ENCODE data around the gene OR14A2. TPM values are rescaled to one million over a fixed set of nuclear protein-coding genes. Genes with fewer than 3 reads are reported as not detected.
"Not testable (repeated sequence)": the region's sequence is repeated elsewhere in the genome, so short reads cannot be mapped to it uniquely, and the experiment has no call there.

OR14A2 gene
- not detected for total RNA-seq

- no peak for ATAC-seq
Measured at GRCh38 chr1:247748041-247748440, at the start of gene OR14A2. OR14A2 (minus strand) TSS chr1:247748141.

- no peak for ATAC-seq
Measured at GRCh38 chr1:247797518-247797917, 49.6 kb upstream of the OR14A2 start.

- ATAC-seq, result no peak
Measured at GRCh38 chr1:247769603-247770002, 21.7 kb upstream of the OR14A2 start.

- no peak for ATAC-seq
Measured at GRCh38 chr1:247760456-247760855, 12.5 kb upstream of the OR14A2 start, which contains the start of gene OR1C1. OR1C1 (minus strand) TSS chr1:247760556; CDS start chr1:247758406, 2,150 bp downstream.

- not testable (repeated sequence) for ATAC-seq
Measured at GRCh38 chr1:247754311-247754710, 6.4 kb upstream of the OR14A2 start.

GRCh38 chr1:247749870-247750269 is 1.9 kb upstream of the OR14A2 start:
- ATAC-seq, result no peak

GRCh38 chr1:247747616-247748015 is 325 bp downstream of the OR14A2 start:
- no peak for ATAC-seq

GRCh38 chr1:247746391-247746935 is 1.5 kb downstream of the OR14A2 start:
- ATAC-seq, result no peak

GRCh38 chr1:247742215-247742760 is 5.7 kb downstream of the OR14A2 start:
- not testable (repeated sequence) for ATAC-seq

GRCh38 chr1:247741756-247742155 is 6.2 kb downstream of the OR14A2 start:
- ATAC-seq, result no peak

- ATAC-seq, result no peak
Measured at GRCh38 chr1:247740721-247741120, 7.2 kb downstream of the OR14A2 start.

GRCh38 chr1:247738315-247738714 is 9.6 kb downstream of the OR14A2 start, which contains the start of gene OR14K1:
OR14K1 (plus strand) TSS chr1:247738615; CDS start chr1:247738615, 0 bp downstream.
- ATAC-seq, result no peak

- no peak for ATAC-seq
Measured at GRCh38 chr1:247721222-247721621, 26.7 kb downstream of the OR14A2 start.

GRCh38 chr1:247716546-247716945 is 31.4 kb downstream of the OR14A2 start, which contains the start of gene OR6F1:
OR6F1 (minus strand) TSS chr1:247716646; CDS start chr1:247712755, 3,891 bp downstream.
- ATAC-seq, result no peak

GRCh38 chr1:247713753-247714152 is 34.2 kb downstream of the OR14A2 start:
- no peak for ATAC-seq

GRCh38 chr1:247710681-247711080 is 37.3 kb downstream of the OR14A2 start:
- not testable (repeated sequence) for ATAC-seq

- ATAC-seq, result no peak
Measured at GRCh38 chr1:247701338-247701737, 46.6 kb downstream of the OR14A2 start.

- ATAC-seq, result no peak
Measured at GRCh38 chr1:247681288-247681897, 66.5 kb downstream of the OR14A2 start.

GRCh38 chr1:247680171-247680570 is 67.8 kb downstream of the OR14A2 start:
- no peak for ATAC-seq

- no peak for ATAC-seq
Measured at GRCh38 chr1:247679639-247680038, 68.3 kb downstream of the OR14A2 start, which contains the start of gene OR13G1. OR13G1 (minus strand) TSS chr1:247679739; CDS start chr1:247673041, 6,698 bp downstream.

All from esophagus mucosa (tissue), 1 donor.